Parathyroid adenoma (tissue), 2 donors: Measurements from ENCODE around the gene NR3C2.

Source experiments
- H2AFZ ChIP-seq: fragments of 300-600 bp; sonication (generic); one replicate; pipeline ENCODE4 v1.7.0; 2017; ENCODE audit warnings: antibody characterized with exemption, mild to moderate bottlenecking
- H3K27ac ChIP-seq: fragments of 300-600 bp; sonication (generic); one replicate; pipeline ENCODE4 v1.7.0; 2017
- H3K27me3 ChIP-seq: fragments of 300-600 bp; sonication (generic); one replicate; pipeline ENCODE4 v1.7.0; 2017; ENCODE audit warnings: low read length; ENCODE audit not compliant: control insufficient read depth, insufficient read depth
- H3K36me3 ChIP-seq: fragments of 300-600 bp; sonication (generic); one replicate; pipeline ENCODE4 v1.7.0; 2017; ENCODE audit warnings: low read length; ENCODE audit not compliant: control insufficient read depth, insufficient read depth
- H3K4me1 ChIP-seq: fragments of 300-600 bp; sonication (generic); one replicate; pipeline ENCODE4 v1.7.0; 2017; ENCODE audit warnings: control low read depth
- H3K4me2 ChIP-seq: fragments of 300-600 bp; sonication (generic); one replicate; pipeline ENCODE4 v1.7.0; 2017; ENCODE audit warnings: low read length
- H3K4me3 ChIP-seq: fragments of 300-600 bp; sonication (generic); one replicate; pipeline ENCODE4 v1.7.0; 2017; ENCODE audit warnings: low read depth, low read length
- H3K79me2 ChIP-seq: fragments of 300-600 bp; sonication (generic); one replicate; pipeline ENCODE4 v1.7.0; 2017; ENCODE audit warnings: control low read depth
- H3K9ac ChIP-seq: fragments of 300-600 bp; sonication (generic); one replicate; pipeline ENCODE4 v1.7.0; 2017; ENCODE audit warnings: mild to moderate bottlenecking
- H3K9me3 ChIP-seq: fragments of 300-600 bp; sonication (generic); one replicate; pipeline ENCODE4 v1.7.0; 2017; ENCODE audit warnings: low read length; ENCODE audit not compliant: control insufficient read depth
- TF ChIP-seq, protein P1 (sequence below): fragments of 300-600 bp; sonication (generic); IDR thresholded peaks from one replicate; pipeline ENCODE4 v1.7.0; 2017; ENCODE audit warnings: antibody characterized with exemption, mild to moderate bottlenecking
- donor health status: primary hyperparathyroidism.

Gene NR3C2

DNA sequence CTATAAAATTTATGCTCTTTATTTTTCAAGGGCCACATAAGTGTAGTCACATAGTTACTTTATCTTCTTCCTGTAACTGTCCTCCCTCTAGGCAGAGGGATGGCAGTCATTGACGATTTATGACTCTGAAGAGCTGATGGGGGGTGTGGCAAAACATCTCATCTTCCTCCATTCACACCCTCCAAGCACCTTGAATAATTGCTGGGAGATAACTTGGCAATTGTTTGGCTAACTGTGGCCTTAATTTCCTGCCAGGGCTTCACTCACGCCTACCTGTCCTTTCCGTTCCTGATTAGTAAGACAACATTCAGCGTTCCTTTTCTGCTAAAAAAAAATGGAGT is 381.1 kb downstream of the NR3C2 start:
- Histone ChIP-seq H3K36me3 (no peaks in the 10 kb centered on the region), H2AFZ (no peak overlapping the region), H3K79me2 (no peaks in the 10 kb centered on the region), H3K27ac (peak overlapping the region; percentile 49), H3K4me3 (no peak overlapping the region), H3K27me3 (no peaks in the 10 kb centered on the region), H3K4me1 (peaks cover 25% of the 10 kb centered on the region), H3K9ac (no peak overlapping the region), H3K4me2 (no peak overlapping the region), H3K9me3 (no peaks in the 10 kb centered on the region)
- TF ChIP-seq, protein P1, sequence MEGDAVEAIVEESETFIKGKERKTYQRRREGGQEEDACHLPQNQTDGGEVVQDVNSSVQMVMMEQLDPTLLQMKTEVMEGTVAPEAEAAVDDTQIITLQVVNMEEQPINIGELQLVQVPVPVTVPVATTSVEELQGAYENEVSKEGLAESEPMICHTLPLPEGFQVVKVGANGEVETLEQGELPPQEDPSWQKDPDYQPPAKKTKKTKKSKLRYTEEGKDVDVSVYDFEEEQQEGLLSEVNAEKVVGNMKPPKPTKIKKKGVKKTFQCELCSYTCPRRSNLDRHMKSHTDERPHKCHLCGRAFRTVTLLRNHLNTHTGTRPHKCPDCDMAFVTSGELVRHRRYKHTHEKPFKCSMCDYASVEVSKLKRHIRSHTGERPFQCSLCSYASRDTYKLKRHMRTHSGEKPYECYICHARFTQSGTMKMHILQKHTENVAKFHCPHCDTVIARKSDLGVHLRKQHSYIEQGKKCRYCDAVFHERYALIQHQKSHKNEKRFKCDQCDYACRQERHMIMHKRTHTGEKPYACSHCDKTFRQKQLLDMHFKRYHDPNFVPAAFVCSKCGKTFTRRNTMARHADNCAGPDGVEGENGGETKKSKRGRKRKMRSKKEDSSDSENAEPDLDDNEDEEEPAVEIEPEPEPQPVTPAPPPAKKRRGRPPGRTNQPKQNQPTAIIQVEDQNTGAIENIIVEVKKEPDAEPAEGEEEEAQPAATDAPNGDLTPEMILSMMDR = no peak

DNA sequence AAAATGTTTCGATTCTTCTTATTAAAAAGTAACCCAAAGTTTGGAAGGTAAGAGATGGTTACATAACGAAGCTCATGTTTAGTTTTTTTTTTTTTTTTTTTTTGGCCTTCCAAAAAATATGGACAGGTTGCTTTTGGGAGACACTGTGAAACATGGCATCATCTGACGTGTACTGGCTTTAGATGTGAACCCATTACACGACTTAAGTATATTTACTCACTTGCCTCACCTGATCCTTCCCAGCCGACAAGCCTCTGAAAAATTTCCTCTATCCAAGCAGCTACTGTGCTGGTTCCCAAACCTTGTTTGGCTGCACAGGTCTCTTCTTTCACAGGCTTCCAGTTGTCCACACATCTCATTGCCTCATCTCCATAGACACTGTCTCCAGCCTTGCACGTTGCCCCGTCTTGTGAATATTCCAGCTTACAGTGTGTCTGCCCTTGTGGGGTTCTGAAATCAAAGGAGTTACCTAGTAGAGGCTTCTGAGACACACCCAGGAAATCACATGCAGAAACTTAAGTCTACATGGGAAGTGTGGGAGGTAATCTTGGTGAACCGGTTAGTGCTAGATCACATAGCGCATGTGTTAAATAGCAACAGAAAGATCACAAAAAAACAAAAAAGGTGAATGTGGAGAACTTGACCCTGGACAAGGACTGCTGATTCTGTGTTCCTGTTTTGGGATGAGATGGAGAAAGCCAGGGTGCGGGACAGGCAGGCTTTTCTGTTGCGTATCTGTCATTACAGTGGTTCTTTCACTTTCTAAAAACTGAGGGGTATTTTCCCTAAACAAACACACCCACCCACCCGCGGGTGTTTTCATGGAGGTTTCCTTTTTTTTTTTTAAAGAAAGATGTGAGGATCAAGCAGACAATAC is 381.7 kb downstream of the NR3C2 start:
- peaks cover 25% of the 10 kb centered on the region for H3K4me1 ChIP-seq
- no peak overlapping the region for H3K9ac ChIP-seq
- no peak overlapping the region for H2AFZ ChIP-seq
- no peaks in the 10 kb centered on the region for H3K36me3 ChIP-seq
- H3K27me3 ChIP-seq = no peaks in the 10 kb centered on the region
- H3K27ac ChIP-seq = peak overlapping the region; percentile 49
- no peak overlapping the region for H3K4me3 ChIP-seq
- H3K79me2 ChIP-seq = no peaks in the 10 kb centered on the region
- H3K9me3 ChIP-seq = no peaks in the 10 kb centered on the region
- TF ChIP-seq, protein P1 = no peak
- H3K4me2 ChIP-seq = no peak overlapping the region

DNA sequence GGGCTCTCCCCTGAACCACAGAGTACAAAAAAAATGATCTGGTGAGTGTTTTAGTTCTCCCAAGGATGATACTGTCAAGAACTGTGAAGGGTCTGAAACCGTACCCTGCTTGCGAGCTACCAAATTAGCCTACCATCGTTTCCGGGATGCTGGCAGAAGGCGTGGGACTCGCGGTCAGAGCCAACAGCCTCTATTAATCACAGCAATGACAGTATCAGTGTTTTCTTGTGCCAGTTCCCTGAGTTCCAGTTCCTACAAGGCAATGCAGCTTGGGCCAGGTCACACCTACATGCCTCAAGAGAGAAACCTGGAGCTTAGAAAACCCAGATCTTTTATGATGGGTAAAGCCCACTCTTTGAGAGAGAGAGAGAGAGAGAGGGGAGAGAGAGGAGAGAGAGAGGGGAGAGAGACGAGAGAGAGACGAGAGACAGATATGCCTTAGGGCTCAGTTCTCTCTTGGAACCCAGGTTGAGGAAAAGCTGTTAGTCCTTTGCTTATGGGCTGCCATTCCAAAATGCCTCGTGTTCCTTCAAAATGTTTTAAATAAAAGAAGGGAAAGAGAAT is 382.5 kb downstream of the NR3C2 start:
- Histone ChIP-seq H3K9ac (no peak overlapping the region), H3K36me3 (no peaks in the 10 kb centered on the region), H3K79me2 (no peaks in the 10 kb centered on the region), H2AFZ (no peak overlapping the region), H3K9me3 (no peaks in the 10 kb centered on the region), H3K27me3 (no peaks in the 10 kb centered on the region), H3K4me1 (peaks cover 27% of the 10 kb centered on the region), H3K4me2 (no peak overlapping the region), H3K27ac (peak overlapping the region; percentile 49), H3K4me3 (no peak overlapping the region)
- TF ChIP-seq, protein P1 = no peak

DNA sequence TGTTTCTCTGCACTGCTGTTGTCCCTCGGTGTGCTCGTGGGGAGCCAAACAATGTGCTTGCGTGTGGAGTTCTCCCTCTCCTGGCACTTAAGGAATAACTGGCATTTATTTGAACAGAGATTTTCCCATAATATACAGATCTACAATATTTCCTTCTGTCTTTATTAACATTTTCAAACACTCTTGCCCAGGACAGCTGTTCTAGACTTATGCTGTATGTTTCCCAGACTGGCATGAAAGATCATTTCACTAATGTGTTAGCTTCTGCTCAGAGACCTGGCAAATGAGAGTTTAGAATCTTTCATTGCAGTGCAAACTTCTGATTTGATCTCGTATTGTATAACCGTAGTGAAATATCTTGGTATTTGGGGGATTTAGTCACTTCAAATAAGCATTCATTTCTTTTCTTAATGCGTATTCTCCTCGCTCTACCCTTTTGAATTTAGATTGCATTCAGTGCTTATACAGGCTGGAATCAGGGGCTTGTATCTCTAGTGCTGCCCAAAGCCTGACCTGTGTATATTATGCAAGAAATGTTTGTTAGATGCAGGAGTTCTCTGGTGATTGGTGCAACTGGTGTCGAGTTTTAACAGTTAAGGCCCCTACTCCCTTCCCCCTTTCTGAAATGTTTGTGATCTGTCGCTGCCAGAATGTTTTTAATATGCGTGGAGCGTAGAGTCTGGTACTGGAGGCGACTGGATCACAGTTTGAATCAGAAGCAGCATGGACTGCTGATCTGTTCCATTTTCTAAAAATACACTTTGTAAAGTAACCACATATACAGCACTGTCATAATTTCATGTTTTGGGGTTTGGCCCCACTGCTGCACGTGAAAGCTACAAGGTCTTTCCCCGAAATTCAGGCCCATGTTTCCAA is 384.0 kb downstream of the NR3C2 start:
- no peaks in the 10 kb centered on the region for H3K27me3 ChIP-seq
- no peak overlapping the region for H3K9ac ChIP-seq
- H3K36me3 ChIP-seq = no peaks in the 10 kb centered on the region
- H3K27ac ChIP-seq = peak overlapping the region; percentile 80
- H3K4me1 ChIP-seq = peaks cover 38% of the 10 kb centered on the region
- H3K4me2 ChIP-seq = no peak overlapping the region
- H3K79me2 ChIP-seq = no peaks in the 10 kb centered on the region
- no peaks in the 10 kb centered on the region for H3K9me3 ChIP-seq
- peak overlapping the region; percentile 56 for H2AFZ ChIP-seq
- no peak overlapping the region for H3K4me3 ChIP-seq
- TF ChIP-seq, protein P1 = no peak
